Esophagus squamous epithelium (tissue), 4 donors: ENCODE results near the gene SAMD7.

Source experiments
- POLR2A ChIP-seq, 4 donors: fragments of 450-650 bp; IDR thresholded peaks; one replicate each; pipeline ENCODE4 v1.6.1; 2017; ENCODE audit warnings: antibody characterized with exemption in 4 of 4, mild to moderate bottlenecking in 4 of 4, moderate library complexity in 3 of 4
- TF ChIP-seq, protein P1 (sequence below), 6 experiments: fragments of 450-650 bp in 4 of 6; fragments of 200-600 bp in 2 of 6; sonication (generic) in 2 of 6; IDR thresholded peaks; one replicate each; pipeline ENCODE4 v1.5.1; 2016 to 2019; ENCODE audit warnings: antibody characterized with exemption in 6 of 6, mild to moderate bottlenecking in 4 of 6, moderate library complexity in 4 of 6

GRCh38 chr3:169865176-169865767, 46.1 kb upstream of the SAMD7 start:
- TF ChIP-seq, protein P1, sequence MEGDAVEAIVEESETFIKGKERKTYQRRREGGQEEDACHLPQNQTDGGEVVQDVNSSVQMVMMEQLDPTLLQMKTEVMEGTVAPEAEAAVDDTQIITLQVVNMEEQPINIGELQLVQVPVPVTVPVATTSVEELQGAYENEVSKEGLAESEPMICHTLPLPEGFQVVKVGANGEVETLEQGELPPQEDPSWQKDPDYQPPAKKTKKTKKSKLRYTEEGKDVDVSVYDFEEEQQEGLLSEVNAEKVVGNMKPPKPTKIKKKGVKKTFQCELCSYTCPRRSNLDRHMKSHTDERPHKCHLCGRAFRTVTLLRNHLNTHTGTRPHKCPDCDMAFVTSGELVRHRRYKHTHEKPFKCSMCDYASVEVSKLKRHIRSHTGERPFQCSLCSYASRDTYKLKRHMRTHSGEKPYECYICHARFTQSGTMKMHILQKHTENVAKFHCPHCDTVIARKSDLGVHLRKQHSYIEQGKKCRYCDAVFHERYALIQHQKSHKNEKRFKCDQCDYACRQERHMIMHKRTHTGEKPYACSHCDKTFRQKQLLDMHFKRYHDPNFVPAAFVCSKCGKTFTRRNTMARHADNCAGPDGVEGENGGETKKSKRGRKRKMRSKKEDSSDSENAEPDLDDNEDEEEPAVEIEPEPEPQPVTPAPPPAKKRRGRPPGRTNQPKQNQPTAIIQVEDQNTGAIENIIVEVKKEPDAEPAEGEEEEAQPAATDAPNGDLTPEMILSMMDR (IDR thresholded peaks at IDR 0.05): no peak
- TF ChIP-seq POLR2A (IDR thresholded peaks at IDR 0.05): no peak
